HCT116 (cell line): Measurements from ENCODE around the gene TNFRSF6B.

Experiments used
- EZH2 ChIP-seq: fragments of 200-600 bp; sonication (generic); IDR thresholded peaks from 2 replicates; pipeline ENCODE4 v1.6.1; 2017; ENCODE audit warnings: antibody characterized with exemption, mixed run types
- YY1 ChIP-seq: IDR thresholded peaks from 2 replicates; pipeline ENCODE4 v1.6.1; 2011; ENCODE audit warnings: low read length, low read depth, moderate library complexity, mild to moderate bottlenecking; ENCODE audit not compliant: insufficient replicate concordance; ENCODE audit errors: extremely low read depth
- ZNF274 ChIP-seq: fragments of 200-500 bp; sonication (Bioruptor generic); IDR thresholded peaks from 2 replicates; pipeline ENCODE4 v1.6.1; 2014; ENCODE audit warnings: mild to moderate bottlenecking, low read depth, low read length, inconsistent platforms
- TF ChIP-seq, protein P1 (sequence below): IDR thresholded peaks from 2 replicates; pipeline ENCODE4 v1.6.1; 2012; ENCODE audit warnings: low read depth

DNA sequence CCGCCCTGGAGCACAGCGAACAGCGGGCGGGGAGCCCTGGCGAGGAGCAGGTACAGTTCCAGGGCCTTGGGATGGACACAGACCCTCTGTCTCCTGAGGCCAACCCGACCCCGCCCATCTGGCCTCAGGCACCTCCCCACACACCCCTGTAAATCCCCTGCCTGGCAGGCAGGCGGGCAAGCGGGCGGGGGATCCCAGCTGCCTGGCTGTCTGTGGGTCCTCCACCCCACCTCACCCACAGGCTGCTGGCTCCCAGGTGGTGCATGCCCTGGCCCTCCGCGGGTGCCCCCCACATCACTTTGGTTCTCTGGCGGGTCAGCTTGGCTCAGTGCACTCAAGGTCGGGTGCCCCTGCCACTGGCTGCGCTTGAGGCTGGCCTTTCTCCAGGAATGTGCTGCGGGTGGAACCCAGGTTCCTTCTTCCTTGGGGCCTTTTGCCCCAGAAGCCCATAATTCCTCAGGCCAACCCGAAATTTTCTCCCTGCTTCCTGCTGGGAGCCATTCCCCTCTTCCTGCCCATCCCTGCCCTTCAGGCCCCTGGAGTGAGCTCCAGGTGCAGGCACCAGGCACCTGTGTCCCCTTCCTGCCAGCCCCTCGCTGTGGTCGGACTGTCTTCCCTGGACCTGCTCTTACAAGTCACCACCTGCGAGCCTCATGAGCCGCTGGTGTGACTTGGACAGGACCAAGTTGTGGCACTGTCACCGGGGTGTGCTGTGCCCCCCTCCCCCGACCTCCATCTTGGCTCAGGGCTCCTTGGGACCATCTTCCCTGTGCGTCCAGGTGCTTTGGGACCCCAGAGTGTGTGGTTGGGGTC lies 5.3 kb upstream of the TNFRSF6B start:
- TF ChIP-seq, protein P1, sequence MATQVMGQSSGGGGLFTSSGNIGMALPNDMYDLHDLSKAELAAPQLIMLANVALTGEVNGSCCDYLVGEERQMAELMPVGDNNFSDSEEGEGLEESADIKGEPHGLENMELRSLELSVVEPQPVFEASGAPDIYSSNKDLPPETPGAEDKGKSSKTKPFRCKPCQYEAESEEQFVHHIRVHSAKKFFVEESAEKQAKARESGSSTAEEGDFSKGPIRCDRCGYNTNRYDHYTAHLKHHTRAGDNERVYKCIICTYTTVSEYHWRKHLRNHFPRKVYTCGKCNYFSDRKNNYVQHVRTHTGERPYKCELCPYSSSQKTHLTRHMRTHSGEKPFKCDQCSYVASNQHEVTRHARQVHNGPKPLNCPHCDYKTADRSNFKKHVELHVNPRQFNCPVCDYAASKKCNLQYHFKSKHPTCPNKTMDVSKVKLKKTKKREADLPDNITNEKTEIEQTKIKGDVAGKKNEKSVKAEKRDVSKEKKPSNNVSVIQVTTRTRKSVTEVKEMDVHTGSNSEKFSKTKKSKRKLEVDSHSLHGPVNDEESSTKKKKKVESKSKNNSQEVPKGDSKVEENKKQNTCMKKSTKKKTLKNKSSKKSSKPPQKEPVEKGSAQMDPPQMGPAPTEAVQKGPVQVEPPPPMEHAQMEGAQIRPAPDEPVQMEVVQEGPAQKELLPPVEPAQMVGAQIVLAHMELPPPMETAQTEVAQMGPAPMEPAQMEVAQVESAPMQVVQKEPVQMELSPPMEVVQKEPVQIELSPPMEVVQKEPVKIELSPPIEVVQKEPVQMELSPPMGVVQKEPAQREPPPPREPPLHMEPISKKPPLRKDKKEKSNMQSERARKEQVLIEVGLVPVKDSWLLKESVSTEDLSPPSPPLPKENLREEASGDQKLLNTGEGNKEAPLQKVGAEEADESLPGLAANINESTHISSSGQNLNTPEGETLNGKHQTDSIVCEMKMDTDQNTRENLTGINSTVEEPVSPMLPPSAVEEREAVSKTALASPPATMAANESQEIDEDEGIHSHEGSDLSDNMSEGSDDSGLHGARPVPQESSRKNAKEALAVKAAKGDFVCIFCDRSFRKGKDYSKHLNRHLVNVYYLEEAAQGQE, result no peak
- TF ChIP-seq ZNF274 (no peak), EZH2 (no peak), YY1 (no peak)
